HUES64 (cell line): ENCODE data around the gene SNX25.

Experiments used
- H3K27ac ChIP-seq: 2 replicates; pipeline ENCODE4 v1.7.0; 2013; ENCODE audit warnings: low read depth, low read length, inconsistent platforms
- H3K27me3 ChIP-seq: 2 replicates; pipeline ENCODE4 v1.6.1; 2013; ENCODE audit warnings: mild to moderate bottlenecking, low read length; ENCODE audit not compliant: insufficient read depth
- H3K36me3 ChIP-seq: 2 replicates; pipeline ENCODE4 v1.6.1; 2013; ENCODE audit warnings: mild to moderate bottlenecking, low read length; ENCODE audit not compliant: insufficient read depth
- H3K4me1 ChIP-seq: 2 replicates; pipeline ENCODE4 v1.6.1; 2013; ENCODE audit warnings: mild to moderate bottlenecking, low read length, moderate library complexity; ENCODE audit not compliant: insufficient read depth
- H3K4me3 ChIP-seq: 2 replicates; pipeline ENCODE4 v1.5.1; 2013; ENCODE audit warnings: mild to moderate bottlenecking, low read length, moderate library complexity
- H3K9ac ChIP-seq: 2 replicates; pipeline ENCODE4 v1.6.1; 2013; ENCODE audit warnings: mild to moderate bottlenecking, low read depth, low read length
- H3K9me3 ChIP-seq: 2 replicates; pipeline ENCODE4 v1.6.1; 2013; ENCODE audit warnings: low read depth, low read length; ENCODE audit not compliant: insufficient read depth
- WGBS: fragments of 150-250, 120-280 bp; methylation state at CpG from one replicate; pipeline ENCODE4 v1.1.7; 2013; ENCODE audit warnings: missing lambda C conversion rate; 5-methylcytosine and 5-hydroxymethylcytosine counted together

Gene SNX25

GRCh38 chr4:185395956-185396723 lies 186.7 kb downstream of the SNX25 start:
- Histone ChIP-seq H3K9ac (peak overlapping the region; percentile 58), H3K27ac (peak overlapping the region; percentile 78; the same call in 1 of the 2 replicates), H3K9me3 (no peaks in the 10 kb centered on the region), H3K27me3 (peaks cover 8% of the 10 kb centered on the region; the same call in 1 of the 2 replicates), H3K4me3 (peak overlapping the region; percentile 57), H3K4me1 (peaks cover 14% of the 10 kb centered on the region), H3K36me3 (peaks cover 30% of the 10 kb centered on the region)
- 2% methylated on average over 98 of the region's 98 CpGs for WGBS

- H3K4me3 ChIP-seq, result peak within 1 kb of the TSS; percentile 57
- peak within 1 kb of the TSS; percentile 78 for H3K27ac ChIP-seq
- H3K4me1 ChIP-seq, result peaks cover 14% of the 10 kb centered on the region
- peaks cover 8% of the 10 kb centered on the region; the same call in 1 of the 2 replicates for H3K27me3 ChIP-seq
- H3K9ac ChIP-seq, result peak within 1 kb of the TSS; percentile 58
- peaks cover 37% of the 10 kb centered on the region for H3K36me3 ChIP-seq
- no peaks in the 10 kb centered on the region for H3K9me3 ChIP-seq
- WGBS, result 7% methylated on average over 38 of the region's 38 CpGs
Measured at GRCh38 chr4:185396724-185397385, 187.5 kb downstream of the SNX25 start, which contains the start of gene ANKRD37. ANKRD37 (plus strand) TSS chr4:185396841; CDS start chr4:185396924, 83 bp downstream.

DNA sequence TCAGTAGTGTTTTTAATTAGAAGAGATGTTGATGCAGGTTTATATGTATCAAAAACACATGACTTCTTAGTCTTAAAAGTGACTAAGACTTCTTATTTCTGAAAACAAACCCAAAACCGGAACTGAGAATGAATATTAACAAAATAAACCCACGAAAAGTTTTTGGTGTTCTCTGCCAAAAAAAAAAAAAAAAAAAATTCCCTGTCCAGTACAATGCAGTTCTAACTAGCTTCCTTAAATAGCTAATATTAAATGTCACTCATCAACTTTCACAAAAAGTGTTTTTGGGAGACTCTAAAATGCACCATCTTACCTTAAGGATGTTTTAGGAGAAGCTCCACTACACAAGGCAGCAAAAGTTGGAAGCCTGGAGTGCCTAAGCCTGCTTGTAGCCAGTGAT lies 189.2 kb downstream of the SNX25 start:
- whole genome bisulfite sequencing, result 85% methylated on average over 2 of the region's 2 CpGs

GRCh38 chr4:185399466-185399865 lies 190.1 kb downstream of the SNX25 start:
- Histone ChIP-seq H3K4me3 (no peak overlapping the region), H3K4me1 (peaks cover 14% of the 10 kb centered on the region), H3K9ac (no peak overlapping the region), H3K27me3 (peaks cover 8% of the 10 kb centered on the region; the same call in 1 of the 2 replicates), H3K27ac (no peak overlapping the region), H3K9me3 (no peaks in the 10 kb centered on the region), H3K36me3 (peaks cover 50% of the 10 kb centered on the region)
- 97% methylated on average over 7 of the region's 8 CpGs for WGBS

More for the DNA sequence above, 189.2 kb downstream of the SNX25 start:
- no peak overlapping the region for H3K27ac ChIP-seq
- H3K4me1 ChIP-seq, result peaks cover 14% of the 10 kb centered on the region
- peaks cover 50% of the 10 kb centered on the region for H3K36me3 ChIP-seq
- H3K9ac ChIP-seq, result no peak overlapping the region
- no peaks in the 10 kb centered on the region for H3K9me3 ChIP-seq
- peaks cover 8% of the 10 kb centered on the region; the same call in 1 of the 2 replicates for H3K27me3 ChIP-seq
- H3K4me3 ChIP-seq, result no peak overlapping the region

- H3K27ac ChIP-seq, result no peak overlapping the region
- H3K9ac ChIP-seq, result no peak overlapping the region
- H3K4me1 ChIP-seq, result no peaks in the 10 kb centered on the region
- 97% methylated on average over 4 of the region's 4 CpGs for WGBS
- H3K27me3 ChIP-seq, result no peaks in the 10 kb centered on the region
- peaks cover 70% of the 10 kb centered on the region for H3K36me3 ChIP-seq
- H3K9me3 ChIP-seq, result no peaks in the 10 kb centered on the region
- no peak overlapping the region for H3K4me3 ChIP-seq
Measured at GRCh38 chr4:185404031-185404430, 194.6 kb downstream of the SNX25 start.

GRCh38 chr4:185405296-185405999 lies 196.1 kb downstream of the SNX25 start:
- H3K27me3 ChIP-seq, result no peaks in the 10 kb centered on the region
- peaks cover 6% of the 10 kb centered on the region; the same call in 1 of the 2 replicates for H3K9me3 ChIP-seq
- H3K4me3 ChIP-seq, result no peak overlapping the region
- 96% methylated on average over 5 of the region's 6 CpGs for WGBS
- peaks cover 65% of the 10 kb centered on the region for H3K36me3 ChIP-seq
- no peak overlapping the region for H3K9ac ChIP-seq
- H3K4me1 ChIP-seq, result no peaks in the 10 kb centered on the region
- no peak overlapping the region for H3K27ac ChIP-seq

- H3K36me3 ChIP-seq, result peaks cover 59% of the 10 kb centered on the region
Measured at GRCh38 chr4:185408432-185408831, 199.0 kb downstream of the SNX25 start.

GRCh38 chr4:185411849-185412248 lies 202.5 kb downstream of the SNX25 start:
- WGBS, result 100% methylated on average over 3 of the region's 5 CpGs
- Histone ChIP-seq H3K36me3 (peaks cover 76% of the 10 kb centered on the region), H3K4me3 (no peak overlapping the region), H3K27me3 (no peaks in the 10 kb centered on the region), H3K9me3 (peaks cover 6% of the 10 kb centered on the region; the same call in 1 of the 2 replicates), H3K9ac (no peak overlapping the region), H3K27ac (no peak overlapping the region), H3K4me1 (no peaks in the 10 kb centered on the region)

More at GRCh38 chr4:185408432-185408831, 199.0 kb downstream of the SNX25 start:
- Histone ChIP-seq H3K4me1 (no peaks in the 10 kb centered on the region), H3K27me3 (no peaks in the 10 kb centered on the region), H3K9me3 (peaks cover 6% of the 10 kb centered on the region; the same call in 1 of the 2 replicates), H3K27ac (no peak overlapping the region), H3K4me3 (no peak overlapping the region), H3K9ac (no peak overlapping the region)
- 95% methylated on average over 1 of the region's 2 CpGs for WGBS

GRCh38 chr4:185412412-185412811 lies 203.0 kb downstream of the SNX25 start:
- no peaks in the 10 kb centered on the region for H3K27me3 ChIP-seq
- no peak overlapping the region for H3K27ac ChIP-seq
- H3K4me1 ChIP-seq, result no peaks in the 10 kb centered on the region
- peaks cover 81% of the 10 kb centered on the region for H3K36me3 ChIP-seq
- H3K9ac ChIP-seq, result no peak overlapping the region
- WGBS, result 98% methylated on average over 5 of the region's 5 CpGs
- peaks cover 6% of the 10 kb centered on the region; the same call in 1 of the 2 replicates for H3K9me3 ChIP-seq
- H3K4me3 ChIP-seq, result no peak overlapping the region
